ENCODE results near the gene CCDC157. TPM values are rescaled to one million over a fixed set of nuclear protein-coding genes. Genes with fewer than 3 reads are reported as not detected.

The CCDC157 gene
- total RNA-seq, 1 donor from 2014 or later = 3.7 TPM

GRCh38 chr22:30348404-30348803 is 8.4 kb upstream of the CCDC157 start:
- no peaks in the 10 kb centered on the region for H3K9me3 ChIP-seq (ENCODE audit: low read depth)
- Mint-ChIP-seq H3K27me3 (ENCODE audit: insufficient read depth, low read depth) (no peaks in the 10 kb centered on the region), H3K36me3 (peaks cover 48% of the 10 kb centered on the region), H3K9me3 (no peaks in the 10 kb centered on the region), H3K4me3 (no peak overlapping the region), H3K27ac (no peak overlapping the region), H3K4me1 (no peaks in the 10 kb centered on the region)
- TF ChIP-seq CTCF (IDR thresholded peaks at IDR 0.05) (no peak), EZH2 (IDR thresholded peaks at IDR 0.05) (no peak), EZH2phosphoT487 (IDR thresholded peaks at IDR 0.05) (no peak)
- no peak overlapping the region for H3K4me3 ChIP-seq
- H3K36me3 ChIP-seq = peaks cover 21% of the 10 kb centered on the region
- no peak overlapping the region for H2AFZ ChIP-seq (replicated peaks)
- no peaks in the 10 kb centered on the region for H3F3A ChIP-seq (ENCODE audit: low read depth)
- peaks cover 60% of the 10 kb centered on the region for H4K20me1 ChIP-seq (ENCODE audit: low read depth)
- H3K27me3 ChIP-seq = no peaks in the 10 kb centered on the region
- no peak overlapping the region for H3K27ac ChIP-seq
- no peaks in the 10 kb centered on the region for H3K4me1 ChIP-seq
- H3K4me2 ChIP-seq = no peak overlapping the region
- no peak for DNase-seq (ENCODE audit: low spot score)
- H3K9ac ChIP-seq = no peak overlapping the region
- H3K79me2 ChIP-seq (ENCODE audit: low read depth) = peaks cover 62% of the 10 kb centered on the region

GRCh38 chr22:30348809-30349208 is 8.0 kb upstream of the CCDC157 start:
- H3K4me1 Mint-ChIP-seq = no peaks in the 10 kb centered on the region
- H3K4me3 Mint-ChIP-seq = no peak overlapping the region
- H3K4me3 ChIP-seq = no peak overlapping the region
- H4K20me1 ChIP-seq (ENCODE audit: low read depth) = peaks cover 64% of the 10 kb centered on the region
- no peak overlapping the region for H2AFZ ChIP-seq (replicated peaks)
- H3F3A ChIP-seq (ENCODE audit: low read depth) = no peaks in the 10 kb centered on the region
- no peaks in the 10 kb centered on the region for H3K9me3 ChIP-seq (ENCODE audit: low read depth)
- peaks cover 65% of the 10 kb centered on the region for H3K79me2 ChIP-seq (ENCODE audit: low read depth)
- no peak overlapping the region for H3K4me2 ChIP-seq
- peaks cover 45% of the 10 kb centered on the region for H3K36me3 Mint-ChIP-seq
- H3K9me3 Mint-ChIP-seq = no peaks in the 10 kb centered on the region
- peaks cover 18% of the 10 kb centered on the region for H3K36me3 ChIP-seq
- H3K9ac ChIP-seq = no peak overlapping the region
- TF ChIP-seq EZH2phosphoT487 (IDR thresholded peaks at IDR 0.05) (no peak), EZH2 (IDR thresholded peaks at IDR 0.05) (no peak), CTCF (IDR thresholded peaks at IDR 0.05) (no peak)
- H3K27ac Mint-ChIP-seq = no peak overlapping the region
- H3K27me3 Mint-ChIP-seq (ENCODE audit: insufficient read depth, low read depth) = no peaks in the 10 kb centered on the region
- H3K4me1 ChIP-seq = no peaks in the 10 kb centered on the region
- H3K27ac ChIP-seq = no peak overlapping the region
- no peaks in the 10 kb centered on the region for H3K27me3 ChIP-seq
- no peak for DNase-seq (ENCODE audit: low spot score)

GRCh38 chr22:30351226-30351625 is 5.6 kb upstream of the CCDC157 start:
- Histone ChIP-seq H3K4me1 (peaks cover 8% of the 10 kb centered on the region), H3K9ac (no peak overlapping the region), H3K27me3 (no peaks in the 10 kb centered on the region), H3F3A (ENCODE audit: low read depth) (no peaks in the 10 kb centered on the region), H3K4me3 (no peak overlapping the region), H3K79me2 (ENCODE audit: low read depth) (peaks cover 89% of the 10 kb centered on the region), H3K9me3 (ENCODE audit: low read depth) (no peaks in the 10 kb centered on the region), H4K20me1 (ENCODE audit: low read depth) (peaks cover 80% of the 10 kb centered on the region), H3K27ac (no peak overlapping the region), H2AFZ (replicated peaks) (no peak overlapping the region), H3K4me2 (no peak overlapping the region), H3K36me3 (peaks cover 7% of the 10 kb centered on the region)
- no peak for TF ChIP-seq EZH2phosphoT487 (IDR thresholded peaks at IDR 0.05)
- no peak for TF ChIP-seq EZH2 (IDR thresholded peaks at IDR 0.05)
- no peak for TF ChIP-seq CTCF (IDR thresholded peaks at IDR 0.05)
- H3K4me3 Mint-ChIP-seq = no peak overlapping the region
- no peaks in the 10 kb centered on the region for H3K27me3 Mint-ChIP-seq (ENCODE audit: insufficient read depth, low read depth)
- no peak for DNase-seq (ENCODE audit: low spot score)
- peaks cover 34% of the 10 kb centered on the region for H3K36me3 Mint-ChIP-seq
- H3K4me1 Mint-ChIP-seq = peaks cover 11% of the 10 kb centered on the region
- H3K27ac Mint-ChIP-seq = no peak overlapping the region
- H3K9me3 Mint-ChIP-seq = no peaks in the 10 kb centered on the region

Data from neural progenitor cell (in vitro differentiated cells).